GM12878 (cell line): ENCODE results near the gene KLF11. TPM values are rescaled to one million over a fixed set of nuclear protein-coding genes. Genes with fewer than 3 reads are reported as not detected.

Source experiments
- ATAC-seq: fragments of 200-7000 bp; cut with Tn5 transposase; 3 replicates; pipeline ENCODE4 v1.9.1; 2020; ENCODE audit warnings: mild to moderate bottlenecking, moderate library complexity
- BruUV-seq: library from RNA; stranded (reverse); fragments of 400-500 nt; replicated peaks from 2 replicates; lab custom pipeline; 2021; lab: Mats Ljungman, UMichigan
- CTCF ChIA-PET: fragments of 300-600 bp; sonication (Branson Sonifier 250); formaldehyde crosslinking; extraction: SDS; loops from one replicate; lab custom pipeline; 2021; ENCODE audit warnings: inconsistent platforms; lab: Yijun Ruan, JAX
- POLR2A ChIA-PET: fragments of 350-600 bp; formaldehyde crosslinking; extraction: SDS; loops from one replicate; lab custom pipeline; 2021; ENCODE audit warnings: inconsistent platforms; lab: Charles Lee
- RAD21 ChIA-PET: fragments of 300-600 bp; sonication (Branson Sonifier 250); formaldehyde crosslinking; loops from one replicate; lab custom pipeline; 2023; ENCODE audit warnings: antibody characterized with exemption; ENCODE audit not compliant: unreplicated experiment; lab: Charles Lee
- SMC1A ChIA-PET: fragments of 300-600 bp; sonication (Branson Sonifier 250); formaldehyde crosslinking; loops from one replicate; lab custom pipeline; 2023; ENCODE audit not compliant: unreplicated experiment, uncharacterized antibody; lab: Charles Lee
- DNase-seq: peaks from one replicate; pipeline ENCODE4 v3.0.0-alpha.2; 2011; ENCODE audit warnings: low read depth, low spot score
- FAIRE-seq: peaks from 3 replicates; lab custom pipeline; 2011; peaks lifted over from hg19 to GRCh38; lab: Jason Lieb, UNC
- H2AFZ ChIP-seq: 2 replicates; pipeline ENCODE4 v1.6.0; 2011; ENCODE audit warnings: low read depth, low read length, control low read depth; ENCODE audit not compliant: control insufficient read depth
- H3K27ac ChIP-seq: 2 replicates; pipeline ENCODE4 v1.5.1; 2011; ENCODE audit warnings: control low read depth; ENCODE audit not compliant: control insufficient read depth, insufficient read depth
- H3K27me3 ChIP-seq, 2 experiments: replicated peaks in 1 of 2; 2 replicates each; pipeline versions ENCODE4 v1.6.0 to v1.6.1; 2011; ENCODE audit warnings: low read length in 1 of 2; ENCODE audit not compliant: control insufficient read depth in 2 of 2, insufficient read depth in 2 of 2
- H3K36me3 ChIP-seq, 2 experiments: 2 replicates each; pipeline ENCODE4 v1.5.1; 2011; ENCODE audit warnings: low read length in 1 of 2; ENCODE audit not compliant: control insufficient read depth in 2 of 2, insufficient read depth in 2 of 2
- H3K4me1 ChIP-seq: 2 replicates; pipeline ENCODE4 v1.6.1; 2011; ENCODE audit warnings: mild to moderate bottlenecking, low read length, moderate library complexity, mixed read lengths; ENCODE audit not compliant: control insufficient read depth, insufficient read depth
- H3K4me2 ChIP-seq: 2 replicates; pipeline ENCODE4 v1.6.0; 2011; ENCODE audit warnings: control low read depth; ENCODE audit not compliant: control insufficient read depth, insufficient read depth
- H3K4me3 ChIP-seq: fragments of 200-600 bp; sonication (generic); 2 replicates; pipeline ENCODE4 v1.5.1; 2016
- H3K79me2 ChIP-seq: 2 replicates; pipeline ENCODE4 v1.6.0; 2011; ENCODE audit warnings: low read length; ENCODE audit not compliant: control insufficient read depth, insufficient read depth
- H3K9ac ChIP-seq: 2 replicates; pipeline ENCODE4 v1.8.0; 2011; ENCODE audit warnings: low read length, control low read depth, mixed read lengths; ENCODE audit not compliant: control insufficient read depth, insufficient read depth
- H3K9me3 ChIP-seq: replicated peaks from 3 replicates; pipeline ENCODE4 v1.5.1; 2011; ENCODE audit warnings: mild to moderate bottlenecking, low read length; ENCODE audit not compliant: control insufficient read depth, insufficient read depth
- H4K20me1 ChIP-seq: 2 replicates; pipeline ENCODE4 v1.6.0; 2011; ENCODE audit not compliant: control insufficient read depth, insufficient read depth
- BACH1 ChIP-seq: fragments of 450-650 bp; IDR thresholded peaks from 2 replicates; pipeline ENCODE4 v1.6.1; 2017; ENCODE audit warnings: mild to moderate bottlenecking, borderline replicate concordance
- JUNB ChIP-seq: IDR thresholded peaks from 2 replicates; pipeline ENCODE4 v1.6.1; 2016; ENCODE audit warnings: antibody characterized with exemption, mild to moderate bottlenecking
- NFIC ChIP-seq: IDR thresholded peaks from 2 replicates; pipeline ENCODE4 v1.6.1; 2012; ENCODE audit warnings: low read depth, mild to moderate bottlenecking, inconsistent platforms, low read length, moderate library complexity
- NFXL1 ChIP-seq: fragments of 450-650 bp; IDR thresholded peaks from 2 replicates; pipeline ENCODE4 v1.6.1; 2017; ENCODE audit warnings: antibody characterized with exemption, mild to moderate bottlenecking, borderline replicate concordance
- PML ChIP-seq: IDR thresholded peaks from 2 replicates; pipeline ENCODE4 v1.6.1; 2012; ENCODE audit warnings: low read length, inconsistent platforms
- WRNIP1 ChIP-seq: IDR thresholded peaks from 2 replicates; pipeline ENCODE4 v1.6.1; 2011; ENCODE audit warnings: low read depth, low read length, improper control_type of control experiment, borderline replicate concordance
- WGBS: methylation state at CpG from one replicate; pipeline ENCODE4 v1.1.6; 2016; ENCODE audit warnings: low lambda C conversion rate; ENCODE audit not compliant: insufficient replicate concordance, insufficient coverage; ENCODE audit errors: missing lambda C conversion rate; 5-methylcytosine and 5-hydroxymethylcytosine counted together
- in situ Hi-C: fragments of 300-500 bp; cut with MboI; formaldehyde crosslinking; loops from 9 replicates; pipeline ENCODE4 v1.14.3; 2018; ENCODE audit warnings: mixed read lengths
- intact Hi-C: fragments of 100-400 bp; cut with micrococcal nuclease; formaldehyde crosslinking; loops from one replicate; pipeline ENCODE4 v1.14.2; 2022; ENCODE audit not compliant: unreplicated experiment
- polyA plus RNA-seq, 11 experiments: library from polyadenylated mRNA; depleted of rRNA in 4 of 11; unstranded in 6 of 11; stranded (reverse) in 5 of 11; fragments of >200 nt; fragmentation: Nextera tagmentation in 4 of 11; fragmentation: Illumina TruSeq in 1 of 11; extraction: Ambion mirVana in 4 of 11; extraction: Trizol in 1 of 11; gene quantifications; 1 replicate in 1 of 11; 2 replicates in 10 of 11; pipeline versions ENCODE4 v1.2.1 to v1.2.3, GENCODE V29; 2011 to 2016; ENCODE audit warnings: inconsistent platforms in 2 of 11, missing spikeins in 2 of 11, low read depth in 1 of 11
- total RNA-seq, 4 experiments: library from RNA; depleted of rRNA in 3 of 4; stranded (reverse); fragments of >200 nt in 3 of 4; fragmentation: Illumina TruSeq in 1 of 4; extraction: Trizol in 1 of 4; gene quantifications; 2 replicates each; pipeline versions ENCODE4 v1.2.1 to v1.2.3, GENCODE V29; 2013 to 2021
- TF ChIP-seq, protein P1 (sequence below): IDR thresholded peaks from 2 replicates; pipeline ENCODE4 v1.6.1; 2011; ENCODE audit warnings: mild to moderate bottlenecking, low read depth, low read length, moderate library complexity; ENCODE audit not compliant: insufficient replicate concordance
- TF ChIP-seq, protein P2 (sequence below): fragments of 450-650 bp; formaldehyde crosslinking; IDR thresholded peaks from 2 replicates; pipeline ENCODE4 v1.4.0; 2022; ENCODE audit warnings: mild to moderate bottlenecking, moderate library complexity
- TF ChIP-seq, protein P3 (sequence below): fragments of 150-350 bp; IDR thresholded peaks from 2 replicates; pipeline ENCODE4 v1.6.1; 2014; ENCODE audit warnings: mild to moderate bottlenecking, low read depth, low read length

KLF11 gene
- total and polyA plus RNA-seq, 10 of the 15 experiments (the other 5 are each of a cell fraction or from before 2014, with no cell fraction given) = 0.03 to 0.54 (median 0.14) TPM; not detected in 1

DNA sequence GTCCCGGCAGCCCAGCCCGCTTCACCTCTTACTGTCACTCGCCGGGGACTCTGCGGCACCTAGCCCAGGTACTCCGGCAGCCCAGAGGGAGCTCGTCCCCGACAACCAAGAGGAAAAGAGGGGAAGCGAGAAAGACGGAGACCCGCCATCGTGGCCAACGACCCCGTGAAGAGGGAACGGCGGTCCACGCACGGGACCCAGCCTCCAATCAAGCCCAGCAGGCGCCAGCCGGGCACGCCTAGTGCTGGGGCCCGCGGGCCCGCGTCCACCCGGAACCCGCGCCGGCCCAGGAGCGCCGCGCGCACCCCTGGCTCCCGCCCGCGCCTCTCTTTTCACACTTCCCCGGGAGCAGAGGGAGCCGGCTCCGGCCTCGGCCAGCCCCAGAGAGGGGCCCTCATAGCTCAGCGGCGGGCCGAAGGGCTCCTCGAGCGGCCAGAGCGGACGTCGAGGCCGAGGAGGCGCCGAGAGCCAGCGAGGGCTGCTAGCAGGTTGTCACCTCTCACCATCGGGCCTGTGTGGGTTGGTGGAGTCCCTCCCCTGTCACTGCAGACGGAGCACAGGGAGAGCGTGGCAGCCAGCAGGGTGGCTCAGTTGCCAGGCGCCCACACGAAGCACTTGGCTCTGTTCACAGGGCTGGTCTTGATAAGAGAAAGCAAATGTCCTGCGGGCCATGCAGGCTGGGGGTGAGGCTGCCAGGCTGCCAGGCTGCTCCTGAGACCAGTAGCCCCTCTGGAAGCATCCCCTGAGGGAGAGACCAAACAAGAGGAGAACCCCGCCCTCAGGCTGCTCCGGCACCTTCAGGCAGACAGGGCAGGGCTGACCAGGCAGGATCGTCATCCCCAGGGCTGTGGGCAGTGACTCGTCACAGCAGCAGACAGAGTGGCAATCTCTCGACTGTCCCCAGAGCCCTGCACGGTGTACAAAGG, 36.9 kb upstream of the KLF11 start:
- Histone ChIP-seq H3K27me3 (no peaks in the 10 kb centered on the region), H3K4me1 (no peaks in the 10 kb centered on the region), H3K4me3 (no peak overlapping the region), H4K20me1 (no peaks in the 10 kb centered on the region), H3K9ac (no peak overlapping the region), H3K4me2 (no peak overlapping the region), H3K79me2 (no peaks in the 10 kb centered on the region), H2AFZ (no peak overlapping the region), H3K27ac (no peak overlapping the region)
- ChIA-PET SMC1A (interaction anchor here (0.6 to 0.9 kb wide), 3 partner anchors 11 to 122 kb away, joined by 3 to 4 read pairs (median 4); no protein-coding TSS in a partner anchor), CTCF (interaction anchor here (1.1 to 1.7 kb wide), 2 partner anchors 22 to 69 kb away, joined by 6 read pairs; no protein-coding TSS in a partner anchor), RAD21 (no interaction called here), POLR2A (no interaction called here)
- FAIRE-seq = no peak
- ATAC-seq = no peak
- in situ Hi-C loops (no loop called here), intact Hi-C loops (no loop called here)
- 76% methylated on average over 59 of the region's 64 CpGs for WGBS
- BruUV-seq = no TSS peak
- no peak for DNase-seq
- TF ChIP-seq, protein P1, sequence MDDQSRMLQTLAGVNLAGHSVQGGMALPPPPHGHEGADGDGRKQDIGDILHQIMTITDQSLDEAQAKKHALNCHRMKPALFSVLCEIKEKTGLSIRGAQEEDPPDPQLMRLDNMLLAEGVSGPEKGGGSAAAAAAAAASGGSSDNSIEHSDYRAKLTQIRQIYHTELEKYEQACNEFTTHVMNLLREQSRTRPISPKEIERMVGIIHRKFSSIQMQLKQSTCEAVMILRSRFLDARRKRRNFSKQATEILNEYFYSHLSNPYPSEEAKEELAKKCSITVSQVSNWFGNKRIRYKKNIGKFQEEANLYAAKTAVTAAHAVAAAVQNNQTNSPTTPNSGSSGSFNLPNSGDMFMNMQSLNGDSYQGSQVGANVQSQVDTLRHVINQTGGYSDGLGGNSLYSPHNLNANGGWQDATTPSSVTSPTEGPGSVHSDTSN = no peak
- no peak for TF ChIP-seq BACH1
- TF ChIP-seq NFIC = no peak
- TF ChIP-seq, all 136 proteins: peak for 0
- Histone ChIP-seq H3K9me3 (no peaks in the 10 kb centered on the region), H3K36me3 (no peaks in the 10 kb centered on the region)

DNA sequence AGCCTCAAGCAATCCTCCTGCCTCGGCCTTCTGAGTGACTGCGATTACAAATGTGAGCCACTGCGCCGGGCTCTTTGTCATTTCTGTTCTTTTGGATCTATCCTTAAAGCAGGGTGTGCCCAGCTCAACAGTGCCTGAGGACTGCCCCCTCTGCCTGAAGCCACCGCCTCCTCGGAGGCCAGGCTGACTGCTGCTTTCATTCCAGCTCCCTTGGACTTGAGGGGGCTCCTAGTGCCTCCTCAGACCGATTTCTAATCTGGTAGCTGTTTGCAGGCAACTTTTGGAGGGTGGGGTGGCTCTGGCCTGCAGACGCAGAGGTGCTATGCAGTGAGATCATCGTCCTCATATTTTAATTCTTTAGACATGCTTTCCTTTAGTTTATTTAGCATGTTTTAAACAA, 35.9 kb upstream of the KLF11 start:
- no peak for ATAC-seq
- Histone ChIP-seq H3K27me3 (no peaks in the 10 kb centered on the region), H3K4me1 (no peaks in the 10 kb centered on the region)
- 63% methylated on average over 9 of the region's 9 CpGs for WGBS
- TF ChIP-seq PML (no peak), NFXL1 (no peak), WRNIP1 (no peak), JUNB (no peak)
- TF ChIP-seq, protein P2, sequence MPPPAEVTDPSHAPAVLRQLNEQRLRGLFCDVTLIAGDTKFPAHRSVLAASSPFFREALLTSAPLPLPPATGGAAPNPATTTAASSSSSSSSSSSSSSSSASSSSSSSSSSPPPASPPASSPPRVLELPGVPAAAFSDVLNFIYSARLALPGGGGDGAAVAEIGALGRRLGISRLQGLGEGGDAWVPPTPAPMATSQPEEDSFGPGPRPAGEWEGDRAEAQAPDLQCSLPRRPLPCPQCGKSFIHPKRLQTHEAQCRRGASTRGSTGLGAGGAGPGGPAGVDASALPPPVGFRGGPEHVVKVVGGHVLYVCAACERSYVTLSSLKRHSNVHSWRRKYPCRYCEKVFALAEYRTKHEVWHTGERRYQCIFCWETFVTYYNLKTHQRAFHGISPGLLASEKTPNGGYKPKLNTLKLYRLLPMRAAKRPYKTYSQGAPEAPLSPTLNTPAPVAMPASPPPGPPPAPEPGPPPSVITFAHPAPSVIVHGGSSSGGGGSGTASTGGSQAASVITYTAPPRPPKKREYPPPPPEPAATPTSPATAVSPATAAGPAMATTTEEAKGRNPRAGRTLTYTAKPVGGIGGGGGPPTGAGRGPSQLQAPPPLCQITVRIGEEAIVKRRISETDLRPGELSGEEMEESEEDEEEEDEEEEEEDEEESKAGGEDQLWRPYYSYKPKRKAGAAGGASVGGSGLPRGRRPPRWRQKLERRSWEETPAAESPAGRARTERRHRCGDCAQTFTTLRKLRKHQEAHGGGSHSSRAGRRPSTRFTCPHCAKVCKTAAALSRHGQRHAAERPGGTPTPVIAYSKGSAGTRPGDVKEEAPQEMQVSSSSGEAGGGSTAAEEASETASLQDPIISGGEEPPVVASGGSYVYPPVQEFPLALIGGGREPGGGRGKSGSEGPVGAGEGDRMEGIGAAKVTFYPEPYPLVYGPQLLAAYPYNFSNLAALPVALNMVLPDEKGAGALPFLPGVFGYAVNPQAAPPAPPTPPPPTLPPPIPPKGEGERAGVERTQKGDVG (CRISPR knock-in tag) = no peak
- TF ChIP-seq, protein P3, sequence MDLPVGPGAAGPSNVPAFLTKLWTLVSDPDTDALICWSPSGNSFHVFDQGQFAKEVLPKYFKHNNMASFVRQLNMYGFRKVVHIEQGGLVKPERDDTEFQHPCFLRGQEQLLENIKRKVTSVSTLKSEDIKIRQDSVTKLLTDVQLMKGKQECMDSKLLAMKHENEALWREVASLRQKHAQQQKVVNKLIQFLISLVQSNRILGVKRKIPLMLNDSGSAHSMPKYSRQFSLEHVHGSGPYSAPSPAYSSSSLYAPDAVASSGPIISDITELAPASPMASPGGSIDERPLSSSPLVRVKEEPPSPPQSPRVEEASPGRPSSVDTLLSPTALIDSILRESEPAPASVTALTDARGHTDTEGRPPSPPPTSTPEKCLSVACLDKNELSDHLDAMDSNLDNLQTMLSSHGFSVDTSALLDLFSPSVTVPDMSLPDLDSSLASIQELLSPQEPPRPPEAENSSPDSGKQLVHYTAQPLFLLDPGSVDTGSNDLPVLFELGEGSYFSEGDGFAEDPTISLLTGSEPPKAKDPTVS = no peak
- TF ChIP-seq, all 136 proteins: peak for 0
- ChIA-PET RAD21 (no interaction called here), SMC1A (interaction anchor here (0.9 kb wide), 1 partner anchor 121 kb away, joined by 3 read pairs; no protein-coding TSS in a partner anchor), CTCF (no interaction called here), POLR2A (no interaction called here)
- Histone ChIP-seq H3K9me3 (no peaks in the 10 kb centered on the region), H3K4me2 (no peak overlapping the region), H2AFZ (no peak overlapping the region), H3K27ac (no peak overlapping the region), H3K79me2 (no peaks in the 10 kb centered on the region), H3K4me3 (no peak overlapping the region), H4K20me1 (no peaks in the 10 kb centered on the region), H3K9ac (no peak overlapping the region), H3K36me3 (no peaks in the 10 kb centered on the region)
- no peak for DNase-seq
- FAIRE-seq = no peak
- BruUV-seq = no TSS peak
- intact Hi-C loops (no loop called here), in situ Hi-C loops (no loop called here)
